ENCODE measurements around the gene ARL15.

GRCh38 chr5:53971551-53971950 lies 338.8 kb downstream of the ARL15 start:
- TF ChIP-seq EZH2 (IDR thresholded peaks at IDR 0.05), result no peak
- TF ChIP-seq POLR2AphosphoS5 (IDR thresholded peaks at IDR 0.05; ENCODE audit: borderline replicate concordance, low read depth, low read length), result no peak
- TF ChIP-seq FOXP2 (optimal IDR thresholded peaks at IDR 0.05; ENCODE audit: control extremely low read depth, extremely low read length, insufficient read depth), result no peak
